ENCODE results near the gene TLX3.
"Not testable (repeated sequence)": the region's sequence is repeated elsewhere in the genome, so short reads cannot be mapped to it uniquely, and the experiment has no call there.

TLX3 gene

GRCh38 chr5:171323806-171324632 is 15.0 kb downstream of the TLX3 start:
- no peak for DNase-seq (ENCODE audit: low read depth)

DNA sequence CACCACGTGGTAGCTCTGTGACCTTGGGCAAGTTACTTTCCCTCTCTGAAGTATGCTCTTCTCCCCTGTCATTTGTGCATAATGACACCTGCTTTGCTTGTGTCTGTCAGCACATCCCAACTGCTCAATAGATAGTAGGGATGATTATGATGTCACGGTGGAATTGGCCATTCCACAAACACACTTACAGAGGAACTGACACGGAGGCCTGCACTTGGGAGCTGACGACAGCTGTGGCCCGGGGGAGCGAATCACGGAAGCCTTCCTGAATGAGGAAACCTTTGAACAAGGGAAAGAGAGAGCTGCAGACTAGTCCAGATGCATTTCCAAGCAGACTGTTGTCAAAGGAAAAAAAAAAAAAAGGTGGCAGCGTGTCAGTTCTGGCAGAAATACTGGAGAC is 21.0 kb downstream of the TLX3 start:
- no peak for DNase-seq (ENCODE audit: low read depth)

GRCh38 chr5:171335616-171336015 is 26.6 kb downstream of the TLX3 start:
- DNase-seq (ENCODE audit: low read depth): no peak

DNA sequence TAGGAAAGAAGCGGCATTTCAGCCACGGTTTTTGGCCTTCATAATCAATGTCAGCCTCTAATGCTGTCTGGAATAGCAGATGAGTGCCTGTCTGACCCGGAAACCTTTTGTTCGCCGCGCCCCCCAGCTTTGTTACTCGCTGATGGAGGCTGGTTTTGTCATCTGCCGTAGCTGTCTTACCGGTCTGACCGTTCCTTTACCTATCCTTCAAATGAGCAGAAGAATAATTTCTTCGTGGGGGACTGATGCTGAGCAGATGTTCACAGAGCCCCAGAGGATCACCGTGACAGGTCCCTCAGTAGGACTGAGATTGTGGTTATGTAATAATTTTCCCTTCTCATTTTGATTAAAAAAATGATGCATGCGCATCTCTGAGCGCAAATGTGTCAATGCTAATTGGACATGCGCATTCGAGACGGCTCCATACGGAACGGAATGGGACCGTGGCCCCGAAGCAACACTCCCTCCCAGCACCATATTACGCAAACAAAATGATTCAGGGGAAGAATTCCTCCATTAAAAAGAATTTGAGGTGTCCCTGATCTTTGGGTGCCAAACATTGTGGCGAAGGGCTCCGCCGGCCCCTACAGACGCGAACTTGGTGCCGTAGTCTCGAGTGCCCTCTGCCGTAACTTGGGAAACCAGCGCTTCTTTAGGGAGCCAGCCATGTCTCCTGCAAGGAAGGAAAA is 27.6 kb downstream of the TLX3 start:
- no peak for DNase-seq (ENCODE audit: low read depth)

- DNase-seq (ENCODE audit: low read depth): no peak
These were observed 28.1 kb downstream of the TLX3 start for GRCh38 chr5:171337210-171337569.

- no peak for DNase-seq (ENCODE audit: low read depth)
These were observed 31.0 kb downstream of the TLX3 start for GRCh38 chr5:171340042-171340441.

- DNase-seq (ENCODE audit: low read depth): no peak
These were observed 31.4 kb downstream of the TLX3 start for GRCh38 chr5:171340491-171340890.

DNA sequence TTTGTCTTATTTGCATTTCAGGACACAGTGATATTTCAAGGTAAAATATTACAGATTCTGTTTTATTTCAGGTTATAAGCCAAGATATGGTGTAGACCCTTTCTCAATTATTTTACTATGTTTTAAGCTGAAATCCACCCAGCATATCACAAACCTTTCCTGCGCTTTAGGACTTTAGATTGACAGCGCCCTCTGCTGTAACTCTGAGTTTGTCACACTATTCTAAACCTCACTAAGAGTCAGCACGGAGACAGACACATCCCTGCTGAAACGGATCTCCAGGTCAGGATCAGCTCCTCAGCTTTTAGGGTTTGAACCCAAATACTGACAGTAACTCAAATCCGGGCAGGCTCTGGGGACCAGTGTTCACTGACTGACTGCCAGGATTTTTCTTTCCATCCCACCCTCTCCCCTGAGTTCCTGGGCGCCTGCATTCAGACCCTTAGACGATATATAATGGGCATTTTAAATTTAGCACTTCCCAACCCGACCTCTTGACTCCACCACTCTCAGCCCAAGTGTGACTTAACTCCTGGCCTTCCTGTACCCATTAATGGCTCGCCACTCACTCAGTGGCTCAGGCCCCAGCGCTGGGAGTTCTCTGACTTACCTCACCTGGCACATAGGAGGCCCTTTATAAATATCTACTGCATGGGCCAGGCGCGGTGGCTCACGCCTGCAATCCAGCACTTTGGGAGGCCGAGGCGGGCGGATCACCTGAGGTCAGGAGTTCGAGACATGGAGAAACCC is 33.5 kb downstream of the TLX3 start:
- no peak for DNase-seq (ENCODE audit: low read depth)

- no peak for DNase-seq (ENCODE audit: low read depth)
These were observed 36.0 kb downstream of the TLX3 start for GRCh38 chr5:171344936-171345608.

- no peak for DNase-seq (ENCODE audit: low read depth)
These were observed 42.6 kb downstream of the TLX3 start for GRCh38 chr5:171351536-171352073.

- no peak for DNase-seq (ENCODE audit: low read depth)
These were observed 46.3 kb downstream of the TLX3 start for GRCh38 chr5:171355302-171355724.

GRCh38 chr5:171357843-171358242 is 48.8 kb downstream of the TLX3 start:
- no peak for DNase-seq (ENCODE audit: low read depth)

- DNase-seq (ENCODE audit: low read depth): not testable (repeated sequence)
These were observed 52.1 kb downstream of the TLX3 start for GRCh38 chr5:171361151-171361550.
